Activated CD4-positive, alpha-beta T cell treated with anti-CD3 and anti-CD28 coated beads for 36 hours (primary cell): ENCODE measurements around the gene ZNF319. TPM values are rescaled to one million over a fixed set of nuclear protein-coding genes. Genes with fewer than 3 reads are reported as not detected.

ENCODE experiments used
- ATAC-seq: fragments of 200-7000 bp; cut with Tn5 transposase; one replicate; pipeline ENCODE4 v1.10.0; 2021; ENCODE audit warnings: mild to moderate bottlenecking, moderate library complexity
- CTCF ChIA-PET: fragments of 350-600 bp; sonication (Branson Sonifier 250); formaldehyde crosslinking; loops from one replicate; lab custom pipeline; 2021; ENCODE audit warnings: antibody characterized with exemption; lab: Charles Lee
- POLR2A ChIA-PET: fragments of 350-600 bp; sonication (Branson Sonifier 250); formaldehyde crosslinking; loops from one replicate; lab custom pipeline; 2021; ENCODE audit warnings: antibody characterized with exemption, inconsistent platforms; lab: Charles Lee
- DNase-seq: peaks from one replicate; pipeline ENCODE4 v3.0.0-alpha.2; 2020
- H3K27ac Mint-ChIP-seq: one replicate; pipeline ENCODE4 v1.8.0; 2021; ENCODE audit warnings: mixed read lengths
- H3K27me3 Mint-ChIP-seq: one replicate; pipeline ENCODE4 v1.8.0; 2021; ENCODE audit warnings: mixed read lengths
- H3K36me3 Mint-ChIP-seq: one replicate; pipeline ENCODE4 v1.8.0; 2021; ENCODE audit warnings: low read depth, mixed read lengths
- H3K4me1 Mint-ChIP-seq: one replicate; pipeline ENCODE4 v1.8.0; 2021; ENCODE audit warnings: mixed read lengths
- H3K4me3 Mint-ChIP-seq: one replicate; pipeline ENCODE4 v1.8.0; 2021; ENCODE audit warnings: mild to moderate bottlenecking, moderate library complexity, mixed read lengths
- H3K9me3 Mint-ChIP-seq: one replicate; pipeline ENCODE4 v1.8.0; 2021; ENCODE audit warnings: low read depth, mixed read lengths
- intact Hi-C, 2 experiments: fragments of 100-400 bp; cut with DNase I in 1 of 2; cut with micrococcal nuclease in 1 of 2; formaldehyde crosslinking; loops; one replicate each; pipeline versions ENCODE4 v1.14.2 to v1.15.1; 2022 to 2024; cut with DNase I, micrococcal nuclease
- total RNA-seq, 2 experiments: library from RNA; stranded (reverse); gene quantifications; one replicate each; pipeline ENCODE4 v1.2.3, GENCODE V29; 2021

The ZNF319 gene
- total RNA-seq, 2 experiments from 2014 or later: 5.3 to 6.6 TPM

- ATAC-seq: no peak
- Mint-ChIP-seq H3K27me3 (no peaks in the 10 kb centered on the region), H3K36me3 (peaks cover 11% of the 10 kb centered on the region), H3K4me1 (peaks cover 38% of the 10 kb centered on the region), H3K4me3 (no peak overlapping the region), H3K9me3 (no peaks in the 10 kb centered on the region), H3K27ac (no peak overlapping the region)
- ChIA-PET CTCF (interaction anchor here (0.6 to 1.2 kb wide), 3 partner anchors 9 to 395 kb away, joined by 3 to 4 read pairs (median 3); no protein-coding TSS in a partner anchor), POLR2A (no interaction called here)
- intact Hi-C loops: loop anchor here in 1 of 2 experiments (5.0 to 10.0 kb wide), 2 partner anchors 191 to 419 kb away; partner anchors contain the start of gene KIFC3
- DNase-seq: no peak
Measured at GRCh38 chr16:57995721-57996405, 4.6 kb downstream of the ZNF319 start.

GRCh38 chr16:57994778-57995177 lies 5.7 kb downstream of the ZNF319 start:
- Mint-ChIP-seq H3K27me3 (no peaks in the 10 kb centered on the region), H3K4me1 (peaks cover 38% of the 10 kb centered on the region), H3K9me3 (no peaks in the 10 kb centered on the region), H3K4me3 (no peak overlapping the region), H3K36me3 (peaks cover 11% of the 10 kb centered on the region), H3K27ac (no peak overlapping the region)
- peak; percentile 35 for ATAC-seq
- peak; percentile 66 for DNase-seq
- intact Hi-C loops: loop anchor here in 1 of 2 experiments (5.0 to 10.0 kb wide), 2 partner anchors 190 to 417 kb away; partner anchors contain the start of gene KIFC3
- POLR2A ChIA-PET: no interaction called here
- CTCF ChIA-PET: interaction anchor here (0.5 to 0.7 kb wide), 2 partner anchors 133 to 606 kb away, joined by 3 read pairs; no protein-coding TSS in a partner anchor

GRCh38 chr16:57994361-57994760 lies 6.1 kb downstream of the ZNF319 start:
- DNase-seq (no peak), ATAC-seq (no peak)
- ChIA-PET POLR2A (no interaction called here), CTCF (interaction anchor here (0.5 to 0.7 kb wide), 3 partner anchors 133 to 607 kb away, joined by 3 to 4 read pairs (median 3); no protein-coding TSS in a partner anchor)
- Mint-ChIP-seq H3K4me3 (no peak overlapping the region), H3K27me3 (no peaks in the 10 kb centered on the region), H3K36me3 (peaks cover 11% of the 10 kb centered on the region), H3K9me3 (no peaks in the 10 kb centered on the region), H3K27ac (no peak overlapping the region), H3K4me1 (peaks cover 38% of the 10 kb centered on the region)
- intact Hi-C loops: loop anchor here in 1 of 2 experiments (10.0 kb wide), 1 partner anchor 190 kb away; the partner anchor contains the start of gene KIFC3

GRCh38 chr16:57993897-57994296 lies 6.6 kb downstream of the ZNF319 start:
- CTCF ChIA-PET: interaction anchor here (0.5 kb wide), 1 partner anchor 174 kb away, joined by 4 read pairs; no protein-coding TSS in a partner anchor
- no peak overlapping the region for H3K27ac Mint-ChIP-seq
- peaks cover 11% of the 10 kb centered on the region for H3K36me3 Mint-ChIP-seq
- no peak for ATAC-seq
- no peaks in the 10 kb centered on the region for H3K27me3 Mint-ChIP-seq
- POLR2A ChIA-PET: no interaction called here
- intact Hi-C loops: loop anchor here in 1 of 2 experiments (10.0 kb wide), 1 partner anchor 189 kb away; the partner anchor contains the start of gene KIFC3
- peaks cover 33% of the 10 kb centered on the region for H3K4me1 Mint-ChIP-seq
- H3K4me3 Mint-ChIP-seq: no peak overlapping the region
- DNase-seq: no peak
- H3K9me3 Mint-ChIP-seq: no peaks in the 10 kb centered on the region

GRCh38 chr16:57993438-57993837 lies 7.0 kb downstream of the ZNF319 start:
- intact Hi-C loops: loop anchor here in 1 of 2 experiments (10.0 kb wide), 1 partner anchor 189 kb away; the partner anchor contains the start of gene KIFC3
- ATAC-seq (no peak), DNase-seq (no peak)
- ChIA-PET CTCF (no interaction called here), POLR2A (no interaction called here)
- peaks cover 28% of the 10 kb centered on the region for H3K4me1 Mint-ChIP-seq
- H3K27me3 Mint-ChIP-seq: no peaks in the 10 kb centered on the region
- no peaks in the 10 kb centered on the region for H3K9me3 Mint-ChIP-seq
- no peak overlapping the region for H3K27ac Mint-ChIP-seq
- peaks cover 11% of the 10 kb centered on the region for H3K36me3 Mint-ChIP-seq
- no peak overlapping the region for H3K4me3 Mint-ChIP-seq

- intact Hi-C loops: loop anchor here in 1 of 2 experiments (10.0 kb wide), 1 partner anchor 187 kb away; the partner anchor contains the start of gene KIFC3
- Mint-ChIP-seq H3K4me1 (peaks cover 17% of the 10 kb centered on the region), H3K27me3 (no peaks in the 10 kb centered on the region), H3K36me3 (peaks cover 4% of the 10 kb centered on the region), H3K4me3 (no peak overlapping the region), H3K27ac (no peak overlapping the region), H3K9me3 (no peaks in the 10 kb centered on the region)
- ChIA-PET POLR2A (no interaction called here), CTCF (interaction anchor here (1.5 to 1.6 kb wide), 2 partner anchors 9 to 15 kb away, joined by 3 to 5 read pairs; partner anchors contain the start of gene USB1)
- DNase-seq (no peak), ATAC-seq (no peak)
Measured at GRCh38 chr16:57992084-57992483, 8.4 kb downstream of the ZNF319 start.

GRCh38 chr16:57991551-57992059 lies 8.9 kb downstream of the ZNF319 start:
- Mint-ChIP-seq H3K4me3 (no peak overlapping the region), H3K4me1 (peaks cover 16% of the 10 kb centered on the region), H3K9me3 (no peaks in the 10 kb centered on the region), H3K36me3 (peaks cover 2% of the 10 kb centered on the region), H3K27me3 (no peaks in the 10 kb centered on the region), H3K27ac (no peak overlapping the region)
- no peak for ATAC-seq
- intact Hi-C loops: loop anchor here in 1 of 2 experiments (10.0 kb wide), 1 partner anchor 187 kb away; the partner anchor contains the start of gene KIFC3
- ChIA-PET POLR2A (no interaction called here), CTCF (interaction anchor here (1.5 to 1.6 kb wide), 2 partner anchors 9 to 15 kb away, joined by 3 to 5 read pairs; partner anchors contain the start of gene USB1)
- no peak for DNase-seq

- CTCF ChIA-PET: interaction anchor here (0.7 kb wide), 1 partner anchor 454 kb away, joined by 3 read pairs; no protein-coding TSS in a partner anchor
- no peaks in the 10 kb centered on the region for H3K27me3 Mint-ChIP-seq
- no peaks in the 10 kb centered on the region for H3K9me3 Mint-ChIP-seq
- DNase-seq (no peak), ATAC-seq (no peak)
- H3K36me3 Mint-ChIP-seq: no peaks in the 10 kb centered on the region
- H3K27ac Mint-ChIP-seq: no peak overlapping the region
- POLR2A ChIA-PET: no interaction called here
- intact Hi-C loops: no loop called here
- H3K4me3 Mint-ChIP-seq: no peak overlapping the region
- peaks cover 7% of the 10 kb centered on the region for H3K4me1 Mint-ChIP-seq
Measured at GRCh38 chr16:57988929-57989328, 11.5 kb downstream of the ZNF319 start.

- CTCF ChIA-PET: interaction anchor here (0.6 to 1.5 kb wide), 2 partner anchors 10 to 716 kb away, joined by 3 read pairs; no protein-coding TSS in a partner anchor
- POLR2A ChIA-PET: no interaction called here
- Mint-ChIP-seq H3K9me3 (no peaks in the 10 kb centered on the region), H3K4me1 (peaks cover 7% of the 10 kb centered on the region), H3K36me3 (no peaks in the 10 kb centered on the region), H3K27me3 (no peaks in the 10 kb centered on the region), H3K4me3 (no peak overlapping the region), H3K27ac (no peak overlapping the region)
- intact Hi-C loops: no loop called here
- DNase-seq (no peak), ATAC-seq (no peak)
Measured at GRCh38 chr16:57987441-57988177, 12.9 kb downstream of the ZNF319 start.

GRCh38 chr16:57986196-57986595 lies 14.3 kb downstream of the ZNF319 start:
- no peak overlapping the region for H3K4me3 Mint-ChIP-seq
- POLR2A ChIA-PET: no interaction called here
- H3K27ac Mint-ChIP-seq: no peak overlapping the region
- no peak for DNase-seq
- H3K4me1 Mint-ChIP-seq: peaks cover 7% of the 10 kb centered on the region
- H3K36me3 Mint-ChIP-seq: no peaks in the 10 kb centered on the region
- no peak for ATAC-seq
- intact Hi-C loops: no loop called here
- H3K9me3 Mint-ChIP-seq: no peaks in the 10 kb centered on the region
- CTCF ChIA-PET: interaction anchor here (1.5 kb wide), 1 partner anchor 11 kb away, joined by 3 read pairs; no protein-coding TSS in a partner anchor
- no peaks in the 10 kb centered on the region for H3K27me3 Mint-ChIP-seq
